VCaP (cell line): ENCODE measurements around the gene CTIF.

Experiments
- H3K27ac ChIP-seq: fragments of 450-650 bp; 2 replicates; pipeline ENCODE4 v1.5.1; 2017
- TF ChIP-seq, protein P1 (sequence below): fragments of 450-650 bp; conservative IDR thresholded peaks from 2 replicates; pipeline ENCODE4 v1.5.1; 2017; ENCODE audit warnings: mild to moderate bottlenecking, moderate library complexity

Gene CTIF

DNA sequence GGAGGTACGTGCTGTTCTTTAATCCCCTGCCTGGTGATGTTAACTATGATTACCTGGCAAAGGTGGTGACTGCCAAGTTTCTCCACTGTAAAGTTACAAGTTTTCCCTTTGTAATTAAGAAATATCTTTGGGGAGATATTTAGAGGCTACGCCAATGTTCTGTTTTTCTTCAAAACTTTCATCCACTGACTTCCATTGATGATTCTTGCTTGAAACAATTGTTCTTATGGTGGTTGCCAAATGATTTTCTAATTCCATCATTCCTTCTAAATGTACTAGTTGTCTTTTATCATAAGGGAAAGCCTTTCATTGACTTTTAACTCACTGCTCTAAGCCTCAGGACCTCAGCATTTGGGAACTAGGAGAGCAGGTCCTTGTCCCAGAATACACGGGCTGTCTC is 206.5 kb downstream of the CTIF start:
- TF ChIP-seq, protein P1, sequence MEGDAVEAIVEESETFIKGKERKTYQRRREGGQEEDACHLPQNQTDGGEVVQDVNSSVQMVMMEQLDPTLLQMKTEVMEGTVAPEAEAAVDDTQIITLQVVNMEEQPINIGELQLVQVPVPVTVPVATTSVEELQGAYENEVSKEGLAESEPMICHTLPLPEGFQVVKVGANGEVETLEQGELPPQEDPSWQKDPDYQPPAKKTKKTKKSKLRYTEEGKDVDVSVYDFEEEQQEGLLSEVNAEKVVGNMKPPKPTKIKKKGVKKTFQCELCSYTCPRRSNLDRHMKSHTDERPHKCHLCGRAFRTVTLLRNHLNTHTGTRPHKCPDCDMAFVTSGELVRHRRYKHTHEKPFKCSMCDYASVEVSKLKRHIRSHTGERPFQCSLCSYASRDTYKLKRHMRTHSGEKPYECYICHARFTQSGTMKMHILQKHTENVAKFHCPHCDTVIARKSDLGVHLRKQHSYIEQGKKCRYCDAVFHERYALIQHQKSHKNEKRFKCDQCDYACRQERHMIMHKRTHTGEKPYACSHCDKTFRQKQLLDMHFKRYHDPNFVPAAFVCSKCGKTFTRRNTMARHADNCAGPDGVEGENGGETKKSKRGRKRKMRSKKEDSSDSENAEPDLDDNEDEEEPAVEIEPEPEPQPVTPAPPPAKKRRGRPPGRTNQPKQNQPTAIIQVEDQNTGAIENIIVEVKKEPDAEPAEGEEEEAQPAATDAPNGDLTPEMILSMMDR, result no peak
- no peak overlapping the region for H3K27ac ChIP-seq

DNA sequence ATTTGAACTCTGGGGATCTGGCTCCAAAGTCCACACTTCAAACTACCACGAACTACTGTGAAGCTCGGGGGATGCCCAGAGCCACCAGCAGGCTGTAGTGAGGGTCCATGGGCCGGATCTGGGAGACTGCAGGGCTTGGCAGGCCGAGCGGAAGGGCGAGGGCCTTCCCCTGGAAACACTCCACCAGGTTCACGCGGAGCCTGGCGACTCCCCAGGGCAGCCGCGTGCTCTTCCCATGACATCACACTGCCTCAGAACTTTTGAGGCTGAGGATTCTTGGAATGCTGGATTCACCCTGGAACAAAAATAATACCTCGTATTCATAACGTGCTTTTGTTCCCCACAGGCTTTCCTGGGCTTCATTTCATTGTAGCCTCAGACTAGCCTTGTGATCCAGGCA is 210.9 kb downstream of the CTIF start:
- H3K27ac ChIP-seq, result no peak overlapping the region
- TF ChIP-seq, protein P1, result no peak

DNA sequence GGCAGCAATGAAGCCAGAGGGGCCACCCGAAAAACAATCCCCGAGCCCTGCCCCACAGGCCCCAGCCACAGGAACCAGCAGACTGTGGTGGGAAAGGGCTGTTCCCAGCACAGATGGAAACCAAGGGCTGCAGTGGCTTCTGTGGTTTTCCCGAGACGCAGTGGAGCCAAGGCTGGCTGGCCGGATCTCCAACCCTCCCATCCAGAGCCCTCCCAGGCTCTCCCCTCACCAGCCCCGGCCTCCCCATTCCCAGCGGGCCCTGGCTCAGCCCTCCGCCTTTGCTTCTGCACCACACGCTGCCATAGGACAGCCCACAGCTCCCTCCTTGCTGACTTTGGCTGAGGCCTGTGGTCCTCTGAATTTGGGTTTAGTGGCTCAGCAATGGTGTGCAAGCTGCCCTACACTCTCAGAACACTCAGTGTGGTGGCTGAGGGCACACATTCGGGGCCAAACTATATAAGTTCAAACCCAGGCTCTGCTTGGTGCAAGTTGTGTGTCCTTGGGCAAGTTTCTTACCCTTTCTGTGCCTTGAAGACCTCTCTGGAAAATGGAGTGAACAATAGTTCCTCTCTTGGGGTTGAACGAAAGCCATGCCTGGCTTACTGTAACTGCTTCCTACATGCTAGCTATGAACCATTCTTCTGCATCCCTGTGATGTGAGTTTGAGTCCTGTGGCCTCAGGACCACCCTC is 211.8 kb downstream of the CTIF start:
- H3K27ac ChIP-seq, result no peak overlapping the region
- TF ChIP-seq, protein P1, result no peak

DNA sequence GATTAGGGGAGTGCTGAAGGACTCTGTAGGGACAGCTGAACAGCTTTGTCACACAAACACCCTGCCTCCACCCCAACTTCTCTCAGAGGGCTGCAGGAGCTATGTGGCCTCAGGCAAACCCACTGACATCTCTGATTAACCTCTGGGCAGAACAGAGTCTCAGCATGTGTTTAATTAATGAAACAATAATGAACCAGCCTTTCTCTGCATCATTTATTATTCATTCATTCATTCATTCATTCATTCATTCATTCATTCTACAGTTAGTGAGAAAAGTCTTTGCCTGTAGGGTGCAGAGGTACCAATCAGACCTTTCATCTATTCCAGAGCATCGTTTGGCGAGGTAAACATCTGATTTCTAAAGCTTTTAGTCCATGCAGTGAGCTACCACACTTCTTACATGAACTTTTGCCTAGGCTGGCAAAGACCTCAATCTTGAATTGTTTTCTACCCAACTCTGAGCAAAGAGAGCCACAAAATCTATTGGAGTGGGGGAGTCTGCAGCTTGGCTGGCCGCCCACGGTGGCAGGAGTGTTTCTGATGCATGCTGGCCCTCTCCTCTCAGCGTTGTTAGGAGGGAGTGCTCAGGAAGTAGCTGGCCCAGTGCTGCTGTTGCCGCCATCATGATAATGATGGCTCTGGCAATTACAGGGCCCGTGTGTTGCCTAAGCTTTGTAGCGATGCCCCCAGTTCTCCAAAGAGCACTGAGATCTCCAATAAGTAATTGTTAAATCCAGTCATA is 213.1 kb downstream of the CTIF start:
- TF ChIP-seq, protein P1, result no peak
- no peak overlapping the region for H3K27ac ChIP-seq

DNA sequence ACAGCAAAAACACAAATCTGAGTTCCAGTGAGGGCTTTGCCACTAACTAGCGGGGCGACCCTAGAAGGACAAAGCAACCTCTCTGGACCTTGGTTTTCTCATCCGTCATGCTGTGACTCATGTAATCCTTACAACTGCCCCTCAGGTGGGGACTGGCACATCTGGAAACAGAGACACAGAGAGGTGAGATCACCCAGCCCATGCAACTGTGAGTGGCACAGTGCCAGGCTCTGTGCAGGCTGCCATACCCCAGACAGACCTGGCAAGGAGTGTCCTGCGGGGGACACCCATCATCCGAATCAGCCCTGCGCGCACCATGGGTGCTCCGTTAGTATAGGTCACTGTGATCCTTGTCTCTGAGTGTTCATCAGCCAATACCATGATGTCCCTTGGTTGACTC is 213.6 kb downstream of the CTIF start:
- H3K27ac ChIP-seq, result no peak overlapping the region
- TF ChIP-seq, protein P1, result no peak

DNA sequence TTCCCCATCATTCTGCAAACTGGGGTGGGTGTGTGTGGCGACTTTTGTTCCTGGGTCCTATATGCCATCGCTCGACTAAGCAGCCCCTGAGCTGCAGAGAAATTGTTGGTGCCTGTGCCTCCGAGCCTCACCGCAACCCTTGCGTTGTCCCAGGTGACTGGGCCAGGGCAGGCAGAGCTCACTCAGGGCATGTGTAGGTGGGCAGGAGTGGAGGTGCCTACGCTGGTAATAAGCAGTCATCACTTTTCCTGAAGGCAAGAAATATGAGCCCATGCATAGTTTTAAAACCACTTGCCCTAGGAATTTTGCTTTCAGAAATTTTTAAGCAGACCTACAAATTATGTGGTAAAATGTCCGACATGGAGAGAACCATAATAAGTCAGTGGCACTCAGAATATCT is 214.1 kb downstream of the CTIF start:
- TF ChIP-seq, protein P1, result no peak

DNA sequence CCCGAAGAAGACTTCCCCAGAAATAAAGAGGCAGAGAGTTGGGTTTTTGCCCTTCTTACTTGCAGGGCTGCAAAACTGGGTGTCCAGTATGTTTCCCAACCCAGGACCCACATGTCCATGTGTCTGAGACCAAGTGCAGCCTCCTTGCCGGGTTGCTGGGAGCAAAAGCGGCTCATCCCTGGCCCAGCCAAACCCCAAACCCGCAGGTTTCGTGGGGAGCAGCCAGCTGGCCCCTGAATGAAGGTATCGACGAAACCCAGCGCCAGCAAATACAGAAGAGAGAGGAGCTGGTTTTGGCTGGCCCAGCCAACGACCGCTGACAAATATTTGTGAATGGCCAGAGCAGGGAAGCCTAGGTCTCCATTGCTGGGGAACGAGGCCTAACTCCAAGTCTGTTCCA is 214.9 kb downstream of the CTIF start:
- TF ChIP-seq, protein P1, result no peak
- no peak overlapping the region for H3K27ac ChIP-seq

More for the DNA sequence above, 214.1 kb downstream of the CTIF start:
- H3K27ac ChIP-seq, result no peak overlapping the region
